ENCODE data around the gene PPP1R16B.

DNA sequence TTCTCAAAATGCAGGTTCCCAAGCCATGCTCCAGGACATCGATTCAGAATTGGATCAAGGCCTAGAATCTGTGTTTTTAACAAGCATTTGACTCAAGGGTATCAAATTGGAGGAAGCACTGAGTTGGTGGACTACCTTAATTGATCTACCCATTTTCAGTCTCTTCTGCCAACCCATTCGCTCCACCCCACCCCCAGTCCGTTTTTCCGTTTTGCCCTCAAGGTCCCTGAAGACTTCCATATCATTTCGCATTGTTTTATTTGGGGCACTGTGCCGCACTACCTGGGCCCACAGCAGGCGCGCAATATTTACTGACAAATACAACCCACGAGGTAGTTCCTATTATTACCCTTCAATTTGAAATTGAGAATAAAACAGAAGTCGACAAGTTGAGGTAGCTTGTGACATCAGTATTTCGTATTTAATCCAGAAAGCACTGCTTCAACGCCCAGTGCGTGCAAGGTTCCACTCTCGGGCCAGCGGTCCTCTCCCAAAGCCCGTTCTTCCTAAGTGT is 156.1 kb downstream of the PPP1R16B start:
- TF ChIP-seq, protein P1, sequence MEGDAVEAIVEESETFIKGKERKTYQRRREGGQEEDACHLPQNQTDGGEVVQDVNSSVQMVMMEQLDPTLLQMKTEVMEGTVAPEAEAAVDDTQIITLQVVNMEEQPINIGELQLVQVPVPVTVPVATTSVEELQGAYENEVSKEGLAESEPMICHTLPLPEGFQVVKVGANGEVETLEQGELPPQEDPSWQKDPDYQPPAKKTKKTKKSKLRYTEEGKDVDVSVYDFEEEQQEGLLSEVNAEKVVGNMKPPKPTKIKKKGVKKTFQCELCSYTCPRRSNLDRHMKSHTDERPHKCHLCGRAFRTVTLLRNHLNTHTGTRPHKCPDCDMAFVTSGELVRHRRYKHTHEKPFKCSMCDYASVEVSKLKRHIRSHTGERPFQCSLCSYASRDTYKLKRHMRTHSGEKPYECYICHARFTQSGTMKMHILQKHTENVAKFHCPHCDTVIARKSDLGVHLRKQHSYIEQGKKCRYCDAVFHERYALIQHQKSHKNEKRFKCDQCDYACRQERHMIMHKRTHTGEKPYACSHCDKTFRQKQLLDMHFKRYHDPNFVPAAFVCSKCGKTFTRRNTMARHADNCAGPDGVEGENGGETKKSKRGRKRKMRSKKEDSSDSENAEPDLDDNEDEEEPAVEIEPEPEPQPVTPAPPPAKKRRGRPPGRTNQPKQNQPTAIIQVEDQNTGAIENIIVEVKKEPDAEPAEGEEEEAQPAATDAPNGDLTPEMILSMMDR (IDR thresholded peaks at IDR 0.05; ENCODE audit: low read depth, low read length), result no peak
- no peak for TF ChIP-seq EZH2phosphoT487 (IDR thresholded peaks at IDR 0.05; ENCODE audit: low read depth)
